WTC11 (cell line): ENCODE results near the gene IZUMO2.

Source experiments
- ATF1 ChIP-seq: sonication (generic); formaldehyde crosslinking; IDR thresholded peaks from 2 replicates; pipeline ENCODE4 v1.8.1; 2023; ENCODE audit warnings: mild to moderate bottlenecking, moderate library complexity, missing genetic modification reagents
- CBFB ChIP-seq: sonication (generic); formaldehyde crosslinking; IDR thresholded peaks from 2 replicates; pipeline ENCODE4 v1.8.1; 2022; ENCODE audit warnings: mild to moderate bottlenecking, low read depth, missing genetic modification reagents
- CREB1 ChIP-seq: sonication (generic); formaldehyde crosslinking; IDR thresholded peaks from 2 replicates; pipeline ENCODE4 v1.8.0; 2023; ENCODE audit warnings: mild to moderate bottlenecking, missing genetic modification reagents
- ZNF121 ChIP-seq: sonication (generic); formaldehyde crosslinking; IDR thresholded peaks from 2 replicates; pipeline ENCODE4 v1.8.0; 2023; ENCODE audit warnings: missing genetic modification reagents
- ZNF423 ChIP-seq: fragments of 250-450 bp; sonication (Bioruptor Pico); IDR thresholded peaks from 2 replicates; pipeline ENCODE4 v2.1.2; 2022; ENCODE audit warnings: mild to moderate bottlenecking, moderate library complexity

DNA sequence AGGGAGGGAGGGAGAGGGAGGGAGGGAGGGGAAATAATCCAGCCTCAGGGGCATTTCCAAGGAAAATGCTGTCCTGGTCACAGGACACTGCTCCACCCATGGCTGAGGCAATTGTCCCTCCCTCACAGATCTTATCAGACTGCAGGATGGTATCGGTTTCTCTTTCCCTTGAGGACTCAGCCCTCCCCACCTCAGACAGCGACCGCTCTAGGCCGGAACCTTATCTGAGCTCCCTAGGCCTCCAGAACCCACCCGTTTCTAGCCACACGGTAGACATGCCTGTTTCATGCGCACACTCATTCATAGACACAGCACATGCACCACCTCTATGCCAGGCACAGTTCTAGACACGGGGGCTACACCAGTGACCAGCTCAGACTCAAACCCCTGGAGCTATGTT lies 10.0 kb upstream of the IZUMO2 start:
- TF ChIP-seq ATF1 (CRISPR knock-in tag) (no peak), ZNF423 (CRISPR knock-in tag) (no peak), CREB1 (CRISPR knock-in tag) (no peak), ZNF121 (CRISPR knock-in tag) (no peak), CBFB (CRISPR knock-in tag) (no peak)
